SK-MEL-5 (cell line): ENCODE measurements around the gene DDX27. TPM values are rescaled to one million over a fixed set of nuclear protein-coding genes. Genes with fewer than 3 reads are reported as not detected.

Experiments used
- DNase-seq: peaks from one replicate; pipeline ENCODE4 v3.0.0-alpha.2; 2016; ENCODE audit warnings: low read depth, low spot score
- in situ Hi-C: cut with HindIII; loops from 2 replicates; pipeline ENCODE4 v1.10.0; 2016; ENCODE audit warnings: low sequenced_read_pairs, high pct_unique_total_duplicates, low pct_unique_long_range_greater_than_20kb
- total RNA-seq: library from RNA; depleted of rRNA; stranded (reverse); fragments of >200 nt; shearing (Covaris generic); gene quantifications from 2 replicates; pipeline ENCODE4 v1.2.3, GENCODE V29; 2014

The DDX27 gene
- total RNA-seq, 1 experiment from 2014 or later: 54.8 TPM

- in situ Hi-C loops: no loop called here
- DNase-seq: no peak
Measured at GRCh38 chr20:49262444-49262843, 43.2 kb downstream of the DDX27 start.

GRCh38 chr20:49267327-49267726 lies 48.1 kb downstream of the DDX27 start:
- in situ Hi-C loops: no loop called here
- DNase-seq: no peak

GRCh38 chr20:49268600-49269365 lies 49.6 kb downstream of the DDX27 start:
- in situ Hi-C loops: no loop called here
- DNase-seq: no peak

- in situ Hi-C loops: no loop called here
- DNase-seq: no peak
Measured at GRCh38 chr20:49270177-49270576, 51.0 kb downstream of the DDX27 start.

- no peak for DNase-seq
- in situ Hi-C loops: no loop called here
Measured at GRCh38 chr20:49270736-49271135, 51.5 kb downstream of the DDX27 start.

GRCh38 chr20:49272654-49273053 lies 53.4 kb downstream of the DDX27 start:
- in situ Hi-C loops: no loop called here
- DNase-seq: no peak

- DNase-seq: no peak
- in situ Hi-C loops: no loop called here
Measured at GRCh38 chr20:49273696-49274277, 54.6 kb downstream of the DDX27 start.

- no peak for DNase-seq
- in situ Hi-C loops: no loop called here
Measured at GRCh38 chr20:49275216-49275615, 56.0 kb downstream of the DDX27 start.

- DNase-seq: no peak
- in situ Hi-C loops: no loop called here
Measured at GRCh38 chr20:49275636-49276035, 56.4 kb downstream of the DDX27 start.

- in situ Hi-C loops: no loop called here
- peak; percentile 17 for DNase-seq
Measured at GRCh38 chr20:49276161-49276960, 57.1 kb downstream of the DDX27 start.

- DNase-seq: peak; percentile 36
- in situ Hi-C loops: no loop called here
Measured at GRCh38 chr20:49276961-49277785, 58.0 kb downstream of the DDX27 start.

- DNase-seq: no peak
- in situ Hi-C loops: no loop called here
Measured at GRCh38 chr20:49277786-49278035, 58.5 kb downstream of the DDX27 start.

GRCh38 chr20:49278036-49278817 lies 59.0 kb downstream of the DDX27 start, which contains the start of gene ZNFX1:
ZNFX1 (minus strand) TSS chr20:49278057; CDS start chr20:49275839, 2,218 bp downstream.
- in situ Hi-C loops: no loop called here
- DNase-seq: peak; percentile 99

GRCh38 chr20:49278818-49279676 lies 59.8 kb downstream of the DDX27 start:
- DNase-seq: peak; percentile 53
- in situ Hi-C loops: no loop called here

- in situ Hi-C loops: no loop called here
- DNase-seq: peak; percentile 29
Measured at GRCh38 chr20:49279677-49280462, 60.7 kb downstream of the DDX27 start.
